Measurements from ENCODE around the gene NCLN. TPM values are rescaled to one million over a fixed set of nuclear protein-coding genes. Genes with fewer than 3 reads are reported as not detected.
"Not testable (repeated sequence)": the region's sequence is repeated elsewhere in the genome, so short reads cannot be mapped to it uniquely, and the experiment has no call there.

The NCLN gene
- total RNA-seq, 1 donor from 2014 or later, result 61.1 TPM

DNA sequence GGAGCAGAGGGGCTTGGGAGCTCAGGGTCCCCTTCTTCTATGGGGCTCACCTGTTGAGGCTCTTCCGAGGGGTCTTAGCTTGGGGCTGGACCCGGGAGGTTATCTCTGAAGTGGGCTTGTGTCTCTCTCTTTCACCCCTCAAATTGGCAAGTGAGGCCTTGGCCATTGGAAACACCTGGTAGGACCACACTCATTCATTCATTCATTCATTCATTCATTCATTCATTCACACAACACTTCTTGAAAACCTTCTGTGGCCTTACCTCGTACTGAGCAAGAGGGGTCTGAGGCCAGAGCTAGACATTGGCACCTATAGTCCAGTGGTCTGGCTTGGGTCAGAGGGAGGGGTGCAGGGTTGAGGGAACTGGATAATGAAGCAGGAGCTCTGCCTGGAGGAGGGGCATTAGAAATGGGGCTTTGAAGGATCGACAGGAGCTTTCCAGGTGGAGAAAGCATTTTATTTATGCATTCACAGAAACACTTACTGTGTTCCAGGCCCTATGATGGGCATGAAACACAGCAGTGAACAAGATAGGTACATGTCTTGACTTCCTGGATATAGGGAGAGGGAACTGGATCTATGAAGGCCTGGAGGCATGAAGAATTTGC lies 44.3 kb downstream of the NCLN start:
- Mint-ChIP-seq H3K4me1 (peaks cover 3% of the 10 kb centered on the region), H3K36me3 (ENCODE audit: low read depth) (no peaks in the 10 kb centered on the region), H3K27me3 (peaks cover 27% of the 10 kb centered on the region), H3K27ac (no peak overlapping the region), H3K4me3 (no peak overlapping the region), H3K9me3 (no peaks in the 10 kb centered on the region)
- no peak for TF ChIP-seq CTCF (IDR thresholded peaks at IDR 0.05)
- DNase-seq, result no peak
- POLR2A ChIA-PET, result no interaction called here
- intact Hi-C loops (cut with micrococcal nuclease), result no loop called here
- ATAC-seq (ENCODE audit: low read depth), result no peak
- CTCF ChIA-PET, result no interaction called here

- POLR2A ChIA-PET, result no interaction called here
- CTCF ChIA-PET, result no interaction called here
- intact Hi-C loops (cut with micrococcal nuclease), result no loop called here
- no peak for DNase-seq
- H3K4me3 Mint-ChIP-seq, result no peak overlapping the region
- H3K27ac Mint-ChIP-seq, result no peak overlapping the region
- H3K36me3 Mint-ChIP-seq (ENCODE audit: low read depth), result no peaks in the 10 kb centered on the region
- H3K9me3 Mint-ChIP-seq, result no peaks in the 10 kb centered on the region
- no peak for TF ChIP-seq CTCF (IDR thresholded peaks at IDR 0.05)
- H3K27me3 Mint-ChIP-seq, result peaks cover 27% of the 10 kb centered on the region
- ATAC-seq (ENCODE audit: low read depth), result no peak
- H3K4me1 Mint-ChIP-seq, result peaks cover 3% of the 10 kb centered on the region
Observed at GRCh38 chr19:3231288-3231687, 45.6 kb downstream of the NCLN start.

DNA sequence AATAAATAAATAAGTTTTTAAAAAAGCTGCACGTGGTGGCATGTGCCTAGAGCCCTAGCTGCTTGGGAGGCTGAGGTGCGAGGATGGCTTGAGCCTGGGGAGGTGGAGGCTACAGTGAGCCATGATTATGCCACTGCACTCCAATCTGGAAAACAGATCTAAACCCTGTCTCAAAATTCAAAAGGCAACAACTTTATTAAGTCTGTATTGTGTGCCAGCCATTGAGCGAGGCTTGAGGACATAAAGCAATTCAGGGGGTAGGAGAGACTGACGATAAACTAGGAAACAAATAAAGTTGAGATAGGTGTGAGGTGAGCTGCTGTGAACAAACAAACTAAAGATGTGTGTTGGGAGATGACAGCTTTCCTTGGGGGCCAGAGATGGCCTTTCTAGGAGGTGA lies 47.4 kb downstream of the NCLN start:
- no peak overlapping the region for H3K27ac Mint-ChIP-seq
- ChIA-PET POLR2A (no interaction called here), CTCF (no interaction called here)
- DNase-seq, result no peak
- H3K27me3 Mint-ChIP-seq, result peaks cover 14% of the 10 kb centered on the region
- H3K4me1 Mint-ChIP-seq, result no peaks in the 10 kb centered on the region
- ATAC-seq (ENCODE audit: low read depth), result no peak
- no peaks in the 10 kb centered on the region for H3K9me3 Mint-ChIP-seq
- no peaks in the 10 kb centered on the region for H3K36me3 Mint-ChIP-seq (ENCODE audit: low read depth)
- no peak overlapping the region for H3K4me3 Mint-ChIP-seq
- TF ChIP-seq CTCF (IDR thresholded peaks at IDR 0.05), result no peak
- intact Hi-C loops (cut with micrococcal nuclease), result no loop called here

- Mint-ChIP-seq H3K27ac (no peak overlapping the region), H3K4me1 (no peaks in the 10 kb centered on the region), H3K27me3 (peaks cover 14% of the 10 kb centered on the region), H3K9me3 (no peaks in the 10 kb centered on the region), H3K36me3 (ENCODE audit: low read depth) (no peaks in the 10 kb centered on the region), H3K4me3 (no peak overlapping the region)
- ATAC-seq (ENCODE audit: low read depth), result no peak
- CTCF ChIA-PET, result no interaction called here
- intact Hi-C loops (cut with micrococcal nuclease), result no loop called here
- TF ChIP-seq CTCF (IDR thresholded peaks at IDR 0.05), result no peak
- POLR2A ChIA-PET, result no interaction called here
- no peak for DNase-seq
Observed at GRCh38 chr19:3233831-3234230, 48.1 kb downstream of the NCLN start.

- no peak for TF ChIP-seq CTCF (IDR thresholded peaks at IDR 0.05)
- H3K4me1 Mint-ChIP-seq, result no peaks in the 10 kb centered on the region
- DNase-seq (no peak), ATAC-seq (ENCODE audit: low read depth) (no peak)
- H3K9me3 Mint-ChIP-seq, result no peaks in the 10 kb centered on the region
- H3K4me3 Mint-ChIP-seq, result no peak overlapping the region
- H3K27me3 Mint-ChIP-seq, result peaks cover 10% of the 10 kb centered on the region
- no peak overlapping the region for H3K27ac Mint-ChIP-seq
- ChIA-PET POLR2A (no interaction called here), CTCF (no interaction called here)
- no peaks in the 10 kb centered on the region for H3K36me3 Mint-ChIP-seq (ENCODE audit: low read depth)
- intact Hi-C loops (cut with micrococcal nuclease), result no loop called here
Observed at GRCh38 chr19:3234800-3235199, 49.1 kb downstream of the NCLN start.

- CTCF ChIA-PET, H3K27ac Mint-ChIP-seq: not testable (repeated sequence)
Observed at GRCh38 chr19:3235604-3236003, 49.9 kb downstream of the NCLN start.

More at GRCh38 chr19:3235604-3236003, 49.9 kb downstream of the NCLN start:
- H3K4me1 Mint-ChIP-seq; intact Hi-C loops (cut with micrococcal nuclease); H3K27me3 Mint-ChIP-seq; H3K4me3 Mint-ChIP-seq; H3K9me3 Mint-ChIP-seq; POLR2A ChIA-PET; H3K36me3 Mint-ChIP-seq (ENCODE audit: low read depth); ATAC-seq (ENCODE audit: low read depth); DNase-seq: not testable (repeated sequence)
